Muscle layer of duodenum (tissue), 2 donors: ENCODE results near the gene SEC24A.
"Not testable (repeated sequence)": the region's sequence is repeated elsewhere in the genome, so short reads cannot be mapped to it uniquely, and the experiment has no call there.

Experiments used
- H3K27ac ChIP-seq: one replicate; pipeline ENCODE4 v1.7.0; 2013; ENCODE audit warnings: mild to moderate bottlenecking, low read length
- H3K27me3 ChIP-seq: one replicate; pipeline ENCODE4 v1.7.0; 2013; ENCODE audit warnings: low read depth, mild to moderate bottlenecking, control low read depth, low read length
- H3K36me3 ChIP-seq, 2 donors: one replicate each; pipeline ENCODE4 v1.7.0; 2013; ENCODE audit warnings: low read length in 2 of 2, control low read depth in 1 of 2, mild to moderate bottlenecking in 1 of 2; ENCODE audit not compliant: insufficient read depth in 2 of 2, control insufficient read depth in 1 of 2
- H3K4me1 ChIP-seq, 2 donors: one replicate each; pipeline ENCODE4 v1.7.0; 2013; ENCODE audit warnings: low read length in 2 of 2, mild to moderate bottlenecking in 2 of 2, control low read depth in 1 of 2, moderate library complexity in 1 of 2; ENCODE audit not compliant: insufficient read depth in 2 of 2, control insufficient read depth in 1 of 2
- H3K4me3 ChIP-seq, 2 donors: one replicate each; pipeline ENCODE4 v1.7.0; 2013; ENCODE audit warnings: low read length in 2 of 2, low read depth in 1 of 2, mild to moderate bottlenecking in 1 of 2
- H3K9me3 ChIP-seq, 2 donors: one replicate each; pipeline ENCODE4 v1.7.0; 2013; ENCODE audit warnings: low read length in 2 of 2, control low read depth in 1 of 2, mild to moderate bottlenecking in 1 of 2; ENCODE audit not compliant: control insufficient read depth in 1 of 2
- donor health status: healthy.

SEC24A gene

DNA sequence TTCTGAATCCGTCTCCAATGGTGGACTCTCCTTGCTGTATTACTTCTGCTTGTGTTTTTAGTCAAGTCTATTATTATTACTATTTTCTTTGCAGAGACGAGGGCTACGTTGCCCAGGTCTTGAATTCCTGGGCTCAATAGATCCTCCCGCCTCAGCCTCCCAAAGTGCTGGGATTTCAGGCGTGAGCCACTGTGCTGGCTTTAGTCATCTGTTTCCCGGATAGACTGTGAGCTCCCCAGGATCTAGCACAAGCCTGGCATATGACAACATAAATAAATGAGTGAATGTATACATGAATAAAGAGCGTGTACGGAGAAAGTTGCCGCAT, 109.6 kb downstream of the SEC24A start:
- H3K9me3 ChIP-seq: no peaks in the 10 kb centered on the region
- no peak overlapping the region for H3K27ac ChIP-seq
- H3K36me3 ChIP-seq: no peaks in the 10 kb centered on the region
- peak overlapping the region; percentile 80 to 98 for H3K4me3 ChIP-seq
- peaks cover 3 to 26% of the 10 kb centered on the region in 2 donors for H3K4me1 ChIP-seq
- H3K27me3 ChIP-seq: no peaks in the 10 kb centered on the region

DNA sequence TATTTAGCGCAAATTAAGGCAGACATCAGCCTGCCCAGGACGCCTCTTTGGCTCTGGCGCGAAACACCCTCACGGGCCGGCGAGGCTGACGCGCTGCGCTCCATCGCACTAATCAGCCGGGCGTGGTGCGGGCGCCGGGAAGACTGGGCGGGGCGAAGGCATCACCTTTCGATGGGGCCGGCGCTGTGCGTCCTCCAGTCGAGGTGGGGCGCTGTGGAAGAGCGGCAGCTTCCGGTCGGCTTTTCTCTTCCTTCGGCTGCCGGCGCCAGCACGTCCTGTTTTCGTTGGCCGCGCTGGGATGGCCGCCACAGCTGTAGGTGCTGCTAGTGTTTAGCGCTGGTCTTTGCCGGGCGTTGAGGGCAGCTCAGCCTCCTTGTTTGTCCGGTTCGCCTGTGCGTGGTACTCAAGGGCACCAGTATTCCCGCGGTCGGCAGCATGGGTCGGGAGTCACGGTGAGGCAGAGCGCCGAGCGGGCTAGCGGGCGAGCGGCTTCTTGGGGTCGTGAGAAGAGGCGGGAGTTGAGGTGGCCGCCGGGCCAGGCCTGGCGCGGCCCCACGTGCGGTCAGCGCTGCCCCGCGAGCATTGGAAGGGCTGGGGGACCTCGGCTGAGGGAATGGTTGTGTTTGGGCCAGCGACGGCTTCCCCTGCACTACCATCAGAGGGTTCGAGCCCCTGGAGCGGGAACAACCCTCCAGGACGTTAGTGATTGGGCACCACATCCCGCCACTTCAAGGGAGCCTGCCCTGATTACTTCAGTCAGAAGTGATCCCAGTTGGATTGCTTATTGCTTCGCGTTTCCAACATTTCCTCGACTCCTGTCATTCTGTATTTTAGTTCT, 110.1 kb downstream of the SEC24A start, which contains the start of gene DDX46:
Gene DDX46, plus strand, starts transcription at position 276 of the 838 bp plus-strand sequence. Its CDS starts 160 bp downstream, at position 436.
- H3K36me3 ChIP-seq: peaks cover 0 to under 1% of the 10 kb centered on the region in 2 donors
- no peaks in the 10 kb centered on the region for H3K27me3 ChIP-seq
- no peaks in the 10 kb centered on the region for H3K9me3 ChIP-seq
- H3K4me3 ChIP-seq: peak within 1 kb of the TSS; percentile 80 to 98
- peak within 1 kb of the TSS; percentile 13 for H3K27ac ChIP-seq
- H3K4me1 ChIP-seq: peaks cover 3 to 26% of the 10 kb centered on the region in 2 donors

DNA sequence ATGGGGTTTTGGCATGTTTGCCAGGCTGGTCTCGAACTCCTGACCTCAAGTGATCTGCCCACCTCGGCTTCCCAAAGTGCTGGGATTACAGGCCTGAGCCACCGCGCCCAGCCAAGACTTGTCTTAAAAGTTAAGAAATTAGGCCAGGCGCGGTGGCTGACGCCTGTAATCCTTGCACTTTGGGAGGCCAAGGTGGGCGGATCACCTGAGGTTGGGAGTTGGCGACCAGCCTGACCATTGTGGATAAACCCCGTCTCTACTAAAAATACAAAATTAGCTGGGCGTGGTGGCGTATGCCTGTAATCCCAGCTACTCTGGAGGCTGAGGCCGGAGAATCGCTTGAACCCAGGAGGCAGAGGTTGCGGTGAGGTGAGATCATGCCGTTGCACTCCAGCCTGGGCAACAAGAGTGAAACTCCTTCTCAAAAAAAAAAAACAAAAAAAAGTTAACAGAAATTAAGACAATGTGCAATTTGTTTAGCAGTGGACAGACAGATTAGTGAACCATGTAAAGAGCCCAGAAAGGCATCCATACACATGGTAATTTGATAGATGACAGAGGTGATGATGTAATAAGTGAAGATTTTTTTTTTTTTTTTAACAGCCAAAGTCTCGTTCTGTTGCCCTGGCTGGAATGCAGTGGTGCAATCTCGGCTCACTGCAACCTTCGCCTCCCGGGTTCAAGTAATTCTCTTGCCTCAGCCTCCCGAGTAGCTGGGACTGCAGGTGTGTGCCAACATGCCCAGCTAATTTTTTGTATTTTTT, 119.1 kb downstream of the SEC24A start:
- H3K9me3 ChIP-seq, H3K27ac ChIP-seq, H3K27me3 ChIP-seq, H3K4me3 ChIP-seq, H3K4me1 ChIP-seq: not testable (repeated sequence)
- peaks cover 21 to 60% of the 10 kb centered on the region in 2 donors for H3K36me3 ChIP-seq

DNA sequence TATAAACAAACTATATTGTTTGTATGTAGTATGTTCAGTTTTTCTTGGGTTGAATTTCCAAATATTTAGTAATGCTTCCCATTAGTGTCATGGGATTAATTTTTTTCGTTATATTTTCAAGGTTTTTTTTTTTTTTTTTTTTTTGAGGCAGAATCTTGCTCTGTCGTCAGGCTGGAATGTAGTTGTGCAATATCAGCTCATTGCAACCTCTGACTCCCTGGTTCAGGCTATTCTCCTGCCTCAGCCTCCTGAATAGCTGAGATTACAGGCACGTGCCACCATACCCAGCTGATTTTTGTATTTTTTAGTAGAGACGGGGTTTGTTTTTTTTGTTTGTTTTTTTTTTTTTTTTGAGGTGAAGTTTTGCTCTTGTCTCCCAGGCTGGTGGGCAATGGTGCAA, 120.6 kb downstream of the SEC24A start:
- H3K36me3 ChIP-seq: peaks cover 30 to 73% of the 10 kb centered on the region in 2 donors

DNA sequence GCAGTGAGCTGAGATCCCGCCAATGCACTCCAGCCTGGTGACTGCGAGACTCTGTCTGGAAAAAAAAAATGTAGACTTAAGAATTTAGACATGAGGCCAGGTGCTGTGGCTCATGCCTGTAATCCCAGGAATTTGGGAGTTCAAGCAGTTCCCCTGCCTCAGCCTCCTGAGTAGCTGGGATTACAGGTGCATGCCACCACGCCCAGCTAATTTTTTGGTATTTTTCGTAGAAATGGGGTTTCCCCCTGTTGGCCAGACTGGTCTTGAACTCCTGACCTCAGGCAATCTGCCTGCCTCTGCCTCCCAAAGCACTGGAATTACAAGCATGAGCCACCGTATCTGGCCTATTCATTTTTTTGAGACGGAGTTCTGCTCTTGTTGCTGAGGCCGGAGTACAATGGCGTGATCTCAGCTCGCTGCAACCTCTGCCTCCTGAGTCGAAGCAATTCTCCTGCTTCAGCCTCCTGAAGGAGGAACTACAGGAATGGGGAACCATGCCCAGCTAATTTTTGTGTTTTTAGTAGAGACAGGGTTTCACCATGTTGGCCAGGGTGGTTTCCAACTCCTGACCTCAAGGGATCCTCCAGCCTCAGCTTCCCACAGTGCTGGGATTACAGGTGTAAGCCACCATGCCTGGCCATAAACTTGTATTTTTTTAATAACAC, 124.0 kb downstream of the SEC24A start:
- peaks cover 25 to 65% of the 10 kb centered on the region in 2 donors for H3K36me3 ChIP-seq
- no peaks in the 10 kb centered on the region for H3K9me3 ChIP-seq
- no peaks in the 10 kb centered on the region for H3K27me3 ChIP-seq
- H3K4me3 ChIP-seq: no peak overlapping the region
- H3K27ac ChIP-seq: no peak overlapping the region
- no peaks in the 10 kb centered on the region for H3K4me1 ChIP-seq

More for the DNA sequence above, 120.6 kb downstream of the SEC24A start:
- no peaks in the 10 kb centered on the region for H3K9me3 ChIP-seq
- H3K27ac ChIP-seq: no peak overlapping the region
- H3K4me1 ChIP-seq: no peaks in the 10 kb centered on the region
- H3K4me3 ChIP-seq: no peak overlapping the region
- no peaks in the 10 kb centered on the region for H3K27me3 ChIP-seq

DNA sequence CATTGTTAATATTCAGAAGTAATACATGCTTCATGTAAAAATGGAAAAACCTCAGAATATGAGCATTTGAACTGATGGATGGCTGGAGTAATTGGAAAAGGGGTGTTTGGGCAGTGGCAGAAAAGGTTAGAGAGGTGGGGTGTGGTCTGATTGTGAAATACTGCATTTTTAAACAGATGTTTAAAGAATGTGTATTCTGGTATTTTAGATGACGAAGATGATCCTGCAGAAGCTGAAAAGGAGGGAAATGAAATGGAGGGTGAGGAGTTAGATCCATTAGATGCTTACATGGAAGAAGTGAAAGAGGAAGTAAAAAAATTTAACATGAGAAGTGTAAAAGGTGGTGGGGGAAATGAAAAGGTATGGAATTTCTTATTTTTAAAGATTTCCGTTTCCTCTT, 128.8 kb downstream of the SEC24A start:
- H3K27me3 ChIP-seq: no peaks in the 10 kb centered on the region
- peaks cover 46 to 68% of the 10 kb centered on the region in 2 donors for H3K36me3 ChIP-seq
- no peak overlapping the region for H3K27ac ChIP-seq
- H3K4me1 ChIP-seq: no peaks in the 10 kb centered on the region
- H3K9me3 ChIP-seq: no peaks in the 10 kb centered on the region
- no peak overlapping the region for H3K4me3 ChIP-seq
